HG03575 (cell line): ENCODE results near the gene SLC43A2.

Source experiments
- ATAC-seq: cut with Tn5 transposase; IDR thresholded peaks from one replicate; pipeline ENCODE4 v1.9.1; 2021; ENCODE audit not compliant: unreplicated experiment, insufficient number of reproducible peaks, low FRiP score; ENCODE audit errors: extremely low read depth

The SLC43A2 gene

GRCh38 chr17:1597861-1598342, 30.7 kb downstream of the SLC43A2 start:
- no peak for ATAC-seq

GRCh38 chr17:1593630-1593931, 35.1 kb downstream of the SLC43A2 start:
- no peak for ATAC-seq

- ATAC-seq = no peak
These were observed 35.6 kb downstream of the SLC43A2 start for GRCh38 chr17:1592751-1593629.

- no peak for ATAC-seq
These were observed 37.1 kb downstream of the SLC43A2 start for GRCh38 chr17:1591474-1592090.

- no peak for ATAC-seq
These were observed 37.7 kb downstream of the SLC43A2 start for GRCh38 chr17:1590747-1591473.

GRCh38 chr17:1590029-1590746, 38.4 kb downstream of the SLC43A2 start:
- no peak for ATAC-seq

GRCh38 chr17:1588821-1589585, 39.6 kb downstream of the SLC43A2 start:
- no peak for ATAC-seq

- no peak for ATAC-seq
These were observed 44.5 kb downstream of the SLC43A2 start for GRCh38 chr17:1584167-1584566.

- no peak for ATAC-seq
These were observed 45.1 kb downstream of the SLC43A2 start for GRCh38 chr17:1583556-1583955.

- ATAC-seq = no peak
These were observed 46.3 kb downstream of the SLC43A2 start for GRCh38 chr17:1582374-1582773.

GRCh38 chr17:1580979-1581676, 47.5 kb downstream of the SLC43A2 start:
- no peak for ATAC-seq

GRCh38 chr17:1578029-1578428, 50.6 kb downstream of the SLC43A2 start:
- ATAC-seq = no peak

GRCh38 chr17:1577583-1578013, 51.0 kb downstream of the SLC43A2 start:
- ATAC-seq = no peak

GRCh38 chr17:1577182-1577581, 51.5 kb downstream of the SLC43A2 start:
- no peak for ATAC-seq

- no peak for ATAC-seq
These were observed 52.1 kb downstream of the SLC43A2 start for GRCh38 chr17:1576500-1576899.

GRCh38 chr17:1574697-1575471, 53.8 kb downstream of the SLC43A2 start:
- no peak for ATAC-seq

GRCh38 chr17:1573932-1574696, 54.5 kb downstream of the SLC43A2 start:
- ATAC-seq = no peak
